GM23338 (cell line): Measurements from ENCODE around the gene CDK3. TPM values are rescaled to one million over a fixed set of nuclear protein-coding genes. Genes with fewer than 3 reads are reported as not detected.

Experiments
- ATAC-seq: fragments of 200-7000 bp; cut with Tn5 transposase; 3 replicates; pipeline ENCODE4 v1.9.1; 2020
- DNase-seq: peaks from one replicate; pipeline ENCODE4 v3.0.0-alpha.2; 2015; ENCODE audit warnings: low spot score
- H2AFZ ChIP-seq: fragments of 200-600 bp; sonication (generic); 2 replicates; pipeline ENCODE4 v1.8.0; 2016; ENCODE audit warnings: antibody characterized with exemption, mild to moderate bottlenecking, moderate library complexity
- H3F3A ChIP-seq: fragments of 200-600 bp; sonication (generic); replicated peaks from 2 replicates; pipeline ENCODE4 v1.8.0; 2017; ENCODE audit warnings: antibody characterized with exemption, mixed run types, low read depth
- H3K27ac ChIP-seq: fragments of 200-600 bp; sonication (generic); 2 replicates; pipeline ENCODE4 v1.6.1; 2016; ENCODE audit warnings: low read depth
- H3K27me3 ChIP-seq: fragments of 200-600 bp; sonication (generic); 2 replicates; pipeline ENCODE4 v1.8.0; 2016; ENCODE audit warnings: mild to moderate bottlenecking, mixed run types, moderate library complexity; ENCODE audit not compliant: insufficient read depth
- H3K36me3 ChIP-seq: fragments of 200-600 bp; sonication (generic); 2 replicates; pipeline ENCODE4 v1.8.0; 2016; ENCODE audit warnings: mild to moderate bottlenecking; ENCODE audit not compliant: insufficient read depth
- H3K4me1 ChIP-seq: fragments of 200-600 bp; sonication (generic); 2 replicates; pipeline ENCODE4 v1.8.0; 2016; ENCODE audit warnings: mild to moderate bottlenecking, moderate library complexity; ENCODE audit not compliant: insufficient read depth
- H3K4me2 ChIP-seq: fragments of 200-600 bp; sonication (generic); 2 replicates; pipeline ENCODE4 v1.7.1; 2017; ENCODE audit warnings: mixed run types
- H3K4me3 ChIP-seq: fragments of 200-600 bp; sonication (generic); 2 replicates; pipeline ENCODE4 v1.6.1; 2016; ENCODE audit warnings: mixed run types
- H3K79me2 ChIP-seq: fragments of 200-600 bp; sonication (generic); replicated peaks from 2 replicates; pipeline ENCODE4 v1.8.0; 2017; ENCODE audit warnings: mild to moderate bottlenecking; ENCODE audit not compliant: insufficient read depth
- H3K9me2 ChIP-seq: fragments of 200-600 bp; sonication (generic); 2 replicates; pipeline ENCODE4 v1.8.0; 2017; ENCODE audit not compliant: insufficient read depth
- H4K20me1 ChIP-seq: fragments of 200-600 bp; sonication (generic); replicated peaks from 2 replicates; pipeline ENCODE4 v1.8.0; 2017; ENCODE audit warnings: mild to moderate bottlenecking; ENCODE audit not compliant: insufficient read depth
- H3K27ac Mint-ChIP-seq: 2 replicates; pipeline ENCODE4 v1.8.0; 2020; ENCODE audit warnings: inconsistent platforms, mild to moderate bottlenecking, moderate library complexity, mixed read lengths
- H3K27me3 Mint-ChIP-seq: 3 replicates; pipeline ENCODE4 v1.8.0; 2022; ENCODE audit warnings: low read depth, mild to moderate bottlenecking, moderate library complexity, mixed read lengths, inconsistent platforms; ENCODE audit not compliant: insufficient read depth, poor library complexity
- H3K36me3 Mint-ChIP-seq: 3 replicates; pipeline ENCODE4 v1.8.0; 2021; ENCODE audit warnings: low read depth, mild to moderate bottlenecking, inconsistent platforms, moderate library complexity, mixed read lengths
- H3K4me1 Mint-ChIP-seq: 3 replicates; pipeline ENCODE4 v1.8.0; 2020; ENCODE audit warnings: mild to moderate bottlenecking, inconsistent platforms, mixed read lengths
- H3K4me3 Mint-ChIP-seq: 3 replicates; pipeline ENCODE4 v1.8.0; 2021; ENCODE audit warnings: moderate library complexity, mild to moderate bottlenecking, inconsistent platforms, mixed read lengths
- H3K9me3 Mint-ChIP-seq: 3 replicates; pipeline ENCODE4 v1.8.0; 2020; ENCODE audit warnings: moderate library complexity, mild to moderate bottlenecking, inconsistent platforms, mixed read lengths
- CREB1 ChIP-seq: fragments of 250-450 bp; sonication (Bioruptor Pico); IDR thresholded peaks from 2 replicates; pipeline ENCODE4 v1.5.0; 2020; ENCODE audit warnings: low read depth, mild to moderate bottlenecking, moderate library complexity
- EZH2 ChIP-seq: fragments of 200-600 bp; sonication (generic); IDR thresholded peaks from one replicate; pipeline ENCODE4 v1.8.0; 2017; ENCODE audit warnings: antibody characterized with exemption, mild to moderate bottlenecking, low read depth; ENCODE audit not compliant: unreplicated experiment
- EZH2phosphoT487 ChIP-seq: fragments of 200-600 bp; sonication (generic); IDR thresholded peaks from one replicate; pipeline ENCODE4 v1.8.1; 2018; ENCODE audit warnings: antibody characterized with exemption; ENCODE audit not compliant: unreplicated experiment
- NANOG ChIP-seq: IDR thresholded peaks from 2 replicates; pipeline ENCODE4 v1.6.1; 2016; ENCODE audit warnings: antibody characterized with exemption, borderline replicate concordance
- ZNF114 ChIP-seq: fragments of 250-450 bp; sonication (Bioruptor Pico); IDR thresholded peaks from 2 replicates; pipeline ENCODE4 v1.5.0; 2020; ENCODE audit warnings: mild to moderate bottlenecking, moderate library complexity
- ZNF331 ChIP-seq: fragments of 250-450 bp; sonication (Bioruptor Pico); IDR thresholded peaks from 2 replicates; pipeline ENCODE4 v1.5.0; 2020; ENCODE audit warnings: low read depth, mild to moderate bottlenecking, moderate library complexity
- polyA plus RNA-seq: library from polyadenylated mRNA; unstranded; fragments of >200 nt; fragmentation: Nextera tagmentation; extraction: Ambion mirVana; gene quantifications from 2 replicates; pipeline ENCODE4 v1.2.1, GENCODE V29; 2016
- total RNA-seq: library from RNA; depleted of rRNA; stranded (reverse); fragments of >200 nt; shearing (Covaris generic); gene quantifications from 2 replicates; pipeline ENCODE4 v1.2.3, GENCODE V29; 2014
- TF ChIP-seq, protein P1 (sequence below), 2 experiments: fragments of 200-600 bp in 1 of 2; sonication (generic) in 1 of 2; conservative IDR thresholded peaks; 2 replicates each; pipeline versions ENCODE4 v1.5.1 to v1.6.1; 2016 to 2017; ENCODE audit warnings: antibody characterized with exemption in 2 of 2, low read depth in 2 of 2, mild to moderate bottlenecking in 2 of 2, moderate library complexity in 1 of 2
- TF ChIP-seq, protein P2 (sequence below): fragments of 250-450 bp; sonication (Bioruptor Pico); IDR thresholded peaks from 2 replicates; pipeline ENCODE4 v1.5.0; 2020; ENCODE audit warnings: mild to moderate bottlenecking, moderate library complexity
- TF ChIP-seq, protein P3 (sequence below): IDR thresholded peaks from 2 replicates; pipeline ENCODE4 v1.6.1; 2016; ENCODE audit warnings: antibody characterized with exemption

Gene CDK3
- total and polyA plus RNA-seq, 2 experiments from 2014 or later = 7.9 to 10.2 TPM

DNA sequence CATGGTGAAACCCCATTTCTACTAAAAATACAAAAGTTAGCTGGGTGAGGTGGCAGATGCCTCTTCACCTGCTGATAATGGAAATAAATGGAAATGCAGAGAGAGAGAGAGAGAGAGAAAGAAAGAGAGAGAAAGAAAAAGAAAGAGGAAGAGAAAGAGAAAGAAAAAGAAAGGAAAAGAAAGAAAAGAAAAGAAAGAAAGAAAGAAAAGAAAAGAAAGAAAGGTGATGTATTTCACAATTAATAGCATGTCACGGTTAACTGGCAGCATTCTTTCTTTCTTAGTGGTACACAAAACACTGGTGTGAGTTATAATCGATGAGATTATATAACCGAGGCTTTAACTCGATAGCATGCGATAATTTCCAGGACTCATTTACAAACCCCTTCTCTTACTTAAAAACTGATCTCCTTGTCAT, 24.9 kb upstream of the CDK3 start:
- Histone ChIP-seq H3F3A (peaks cover 17% of the 10 kb centered on the region), H3K4me2 (no peak overlapping the region), H2AFZ (no peak overlapping the region), H3K27me3 (no peaks in the 10 kb centered on the region), H3K9me2 (no peaks in the 10 kb centered on the region), H3K4me3 (no peak overlapping the region), H3K27ac (no peak overlapping the region), H4K20me1 (0 out of 2 replicates have a peak, but pooled peaks cover 4% of the 10 kb centered on the region), H3K79me2 (peaks cover 80% of the 10 kb centered on the region), H3K4me1 (peaks cover 10% of the 10 kb centered on the region; the same call in 1 of the 2 replicates), H3K36me3 (no peaks in the 10 kb centered on the region)
- no peak overlapping the region for H3K4me3 Mint-ChIP-seq
- no peaks in the 10 kb centered on the region for H3K9me3 Mint-ChIP-seq
- TF ChIP-seq EZH2 = no peak
- TF ChIP-seq, protein P1, sequence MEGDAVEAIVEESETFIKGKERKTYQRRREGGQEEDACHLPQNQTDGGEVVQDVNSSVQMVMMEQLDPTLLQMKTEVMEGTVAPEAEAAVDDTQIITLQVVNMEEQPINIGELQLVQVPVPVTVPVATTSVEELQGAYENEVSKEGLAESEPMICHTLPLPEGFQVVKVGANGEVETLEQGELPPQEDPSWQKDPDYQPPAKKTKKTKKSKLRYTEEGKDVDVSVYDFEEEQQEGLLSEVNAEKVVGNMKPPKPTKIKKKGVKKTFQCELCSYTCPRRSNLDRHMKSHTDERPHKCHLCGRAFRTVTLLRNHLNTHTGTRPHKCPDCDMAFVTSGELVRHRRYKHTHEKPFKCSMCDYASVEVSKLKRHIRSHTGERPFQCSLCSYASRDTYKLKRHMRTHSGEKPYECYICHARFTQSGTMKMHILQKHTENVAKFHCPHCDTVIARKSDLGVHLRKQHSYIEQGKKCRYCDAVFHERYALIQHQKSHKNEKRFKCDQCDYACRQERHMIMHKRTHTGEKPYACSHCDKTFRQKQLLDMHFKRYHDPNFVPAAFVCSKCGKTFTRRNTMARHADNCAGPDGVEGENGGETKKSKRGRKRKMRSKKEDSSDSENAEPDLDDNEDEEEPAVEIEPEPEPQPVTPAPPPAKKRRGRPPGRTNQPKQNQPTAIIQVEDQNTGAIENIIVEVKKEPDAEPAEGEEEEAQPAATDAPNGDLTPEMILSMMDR (conservative IDR thresholded peaks at IDR 0.05; ENCODE audit: low read depth in 2 of 2) = no peak
- no peak for TF ChIP-seq ZNF114
- TF ChIP-seq, protein P2, sequence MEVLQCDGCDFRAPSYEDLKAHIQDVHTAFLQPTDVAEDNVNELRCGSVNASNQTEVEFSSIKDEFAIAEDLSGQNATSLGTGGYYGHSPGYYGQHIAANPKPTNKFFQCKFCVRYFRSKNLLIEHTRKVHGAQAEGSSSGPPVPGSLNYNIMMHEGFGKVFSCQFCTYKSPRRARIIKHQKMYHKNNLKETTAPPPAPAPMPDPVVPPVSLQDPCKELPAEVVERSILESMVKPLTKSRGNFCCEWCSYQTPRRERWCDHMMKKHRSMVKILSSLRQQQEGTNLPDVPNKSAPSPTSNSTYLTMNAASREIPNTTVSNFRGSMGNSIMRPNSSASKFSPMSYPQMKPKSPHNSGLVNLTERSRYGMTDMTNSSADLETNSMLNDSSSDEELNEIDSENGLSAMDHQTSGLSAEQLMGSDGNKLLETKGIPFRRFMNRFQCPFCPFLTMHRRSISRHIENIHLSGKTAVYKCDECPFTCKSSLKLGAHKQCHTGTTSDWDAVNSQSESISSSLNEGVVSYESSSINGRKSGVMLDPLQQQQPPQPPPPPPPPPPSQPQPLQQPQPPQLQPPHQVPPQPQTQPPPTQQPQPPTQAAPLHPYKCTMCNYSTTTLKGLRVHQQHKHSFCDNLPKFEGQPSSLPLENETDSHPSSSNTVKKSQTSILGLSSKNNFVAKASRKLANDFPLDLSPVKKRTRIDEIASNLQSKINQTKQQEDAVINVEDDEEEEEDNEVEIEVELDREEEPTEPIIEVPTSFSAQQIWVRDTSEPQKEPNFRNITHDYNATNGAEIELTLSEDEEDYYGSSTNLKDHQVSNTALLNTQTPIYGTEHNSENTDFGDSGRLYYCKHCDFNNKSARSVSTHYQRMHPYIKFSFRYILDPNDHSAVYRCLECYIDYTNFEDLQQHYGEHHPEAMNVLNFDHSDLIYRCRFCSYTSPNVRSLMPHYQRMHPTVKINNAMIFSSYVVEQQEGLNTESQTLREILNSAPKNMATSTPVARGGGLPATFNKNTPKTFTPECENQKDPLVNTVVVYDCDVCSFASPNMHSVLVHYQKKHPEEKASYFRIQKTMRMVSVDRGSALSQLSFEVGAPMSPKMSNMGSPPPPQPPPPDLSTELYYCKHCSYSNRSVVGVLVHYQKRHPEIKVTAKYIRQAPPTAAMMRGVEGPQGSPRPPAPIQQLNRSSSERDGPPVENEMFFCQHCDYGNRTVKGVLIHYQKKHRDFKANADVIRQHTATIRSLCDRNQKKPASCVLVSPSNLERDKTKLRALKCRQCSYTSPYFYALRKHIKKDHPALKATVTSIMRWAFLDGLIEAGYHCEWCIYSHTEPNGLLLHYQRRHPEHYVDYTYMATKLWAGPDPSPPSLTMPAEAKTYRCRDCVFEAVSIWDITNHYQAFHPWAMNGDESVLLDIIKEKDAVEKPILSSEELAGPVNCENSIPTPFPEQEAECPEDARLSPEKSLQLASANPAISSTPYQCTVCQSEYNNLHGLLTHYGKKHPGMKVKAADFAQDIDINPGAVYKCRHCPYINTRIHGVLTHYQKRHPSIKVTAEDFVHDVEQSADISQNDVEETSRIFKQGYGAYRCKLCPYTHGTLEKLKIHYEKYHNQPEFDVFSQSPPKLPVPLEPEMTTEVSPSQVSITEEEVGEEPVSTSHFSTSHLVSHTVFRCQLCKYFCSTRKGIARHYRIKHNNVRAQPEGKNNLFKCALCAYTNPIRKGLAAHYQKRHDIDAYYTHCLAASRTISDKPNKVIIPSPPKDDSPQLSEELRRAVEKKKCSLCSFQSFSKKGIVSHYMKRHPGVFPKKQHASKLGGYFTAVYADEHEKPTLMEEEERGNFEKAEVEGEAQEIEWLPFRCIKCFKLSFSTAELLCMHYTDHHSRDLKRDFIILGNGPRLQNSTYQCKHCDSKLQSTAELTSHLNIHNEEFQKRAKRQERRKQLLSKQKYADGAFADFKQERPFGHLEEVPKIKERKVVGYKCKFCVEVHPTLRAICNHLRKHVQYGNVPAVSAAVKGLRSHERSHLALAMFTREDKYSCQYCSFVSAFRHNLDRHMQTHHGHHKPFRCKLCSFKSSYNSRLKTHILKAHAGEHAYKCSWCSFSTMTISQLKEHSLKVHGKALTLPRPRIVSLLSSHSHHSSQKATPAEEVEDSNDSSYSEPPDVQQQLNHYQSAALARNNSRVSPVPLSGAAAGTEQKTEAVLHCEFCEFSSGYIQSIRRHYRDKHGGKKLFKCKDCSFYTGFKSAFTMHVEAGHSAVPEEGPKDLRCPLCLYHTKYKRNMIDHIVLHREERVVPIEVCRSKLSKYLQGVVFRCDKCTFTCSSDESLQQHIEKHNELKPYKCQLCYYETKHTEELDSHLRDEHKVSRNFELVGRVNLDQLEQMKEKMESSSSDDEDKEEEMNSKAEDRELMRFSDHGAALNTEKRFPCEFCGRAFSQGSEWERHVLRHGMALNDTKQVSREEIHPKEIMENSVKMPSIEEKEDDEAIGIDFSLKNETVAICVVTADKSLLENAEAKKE = no peak
- TF ChIP-seq, protein P3, sequence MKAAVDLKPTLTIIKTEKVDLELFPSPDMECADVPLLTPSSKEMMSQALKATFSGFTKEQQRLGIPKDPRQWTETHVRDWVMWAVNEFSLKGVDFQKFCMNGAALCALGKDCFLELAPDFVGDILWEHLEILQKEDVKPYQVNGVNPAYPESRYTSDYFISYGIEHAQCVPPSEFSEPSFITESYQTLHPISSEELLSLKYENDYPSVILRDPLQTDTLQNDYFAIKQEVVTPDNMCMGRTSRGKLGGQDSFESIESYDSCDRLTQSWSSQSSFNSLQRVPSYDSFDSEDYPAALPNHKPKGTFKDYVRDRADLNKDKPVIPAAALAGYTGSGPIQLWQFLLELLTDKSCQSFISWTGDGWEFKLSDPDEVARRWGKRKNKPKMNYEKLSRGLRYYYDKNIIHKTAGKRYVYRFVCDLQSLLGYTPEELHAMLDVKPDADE = no peak
- TF ChIP-seq ZNF331 (CRISPR knock-in tag) = no peak
- TF ChIP-seq EZH2phosphoT487 = no peak
- TF ChIP-seq NANOG = no peak
- TF ChIP-seq CREB1 (CRISPR knock-in tag) = no peak
- peaks cover 17% of the 10 kb centered on the region for H3K27me3 Mint-ChIP-seq
- H3K36me3 Mint-ChIP-seq = peaks cover 32% of the 10 kb centered on the region
- ATAC-seq = no peak
- no peak overlapping the region for H3K27ac Mint-ChIP-seq
- peaks cover 17% of the 10 kb centered on the region for H3K4me1 Mint-ChIP-seq
- DNase-seq = no peak
